GM21723 (cell line): ENCODE results near the gene RP9.

Source experiments
- ATAC-seq: cut with Tn5 transposase; IDR thresholded peaks from one replicate; pipeline ENCODE4 v1.9.1; 2021; ENCODE audit warnings: mild to moderate bottlenecking, moderate library complexity; ENCODE audit not compliant: unreplicated experiment

The RP9 gene

GRCh38 chr7:33109005-33109757, at the start of gene RP9:
Gene RP9 (minus strand): TSS chr7:33109404. CDS start chr7:33109372, 32 bp downstream.
- peak; percentile 87 for ATAC-seq

GRCh38 chr7:33157781-33158180, 48.6 kb upstream of the RP9 start:
- no peak for ATAC-seq

GRCh38 chr7:33157311-33157710, 48.1 kb upstream of the RP9 start:
- no peak for ATAC-seq

GRCh38 chr7:33156441-33156840, 47.2 kb upstream of the RP9 start:
- no peak for ATAC-seq

GRCh38 chr7:33155811-33156210, 46.6 kb upstream of the RP9 start:
- no peak for ATAC-seq

GRCh38 chr7:33152087-33152486, 42.9 kb upstream of the RP9 start:
- no peak for ATAC-seq

GRCh38 chr7:33145156-33145555, 36.0 kb upstream of the RP9 start:
- ATAC-seq = no peak

GRCh38 chr7:33143996-33144718, 35.0 kb upstream of the RP9 start:
- no peak for ATAC-seq

GRCh38 chr7:33142585-33142984, 33.4 kb upstream of the RP9 start:
- ATAC-seq = no peak

- ATAC-seq = no peak
These were observed 27.9 kb upstream of the RP9 start for GRCh38 chr7:33137103-33137502.

GRCh38 chr7:33130184-33130583, 21.0 kb upstream of the RP9 start:
- ATAC-seq = no peak

- ATAC-seq = no peak
These were observed 20.6 kb upstream of the RP9 start for GRCh38 chr7:33129806-33130153.

GRCh38 chr7:33128990-33129805, 20.0 kb upstream of the RP9 start, which contains the start of gene BBS9:
Gene BBS9 (plus strand): TSS chr7:33129564. CDS start chr7:33146253, 16,689 bp downstream.
- ATAC-seq = peak; percentile 100

GRCh38 chr7:33128631-33128989, 19.4 kb upstream of the RP9 start:
- ATAC-seq = no peak

- no peak for ATAC-seq
These were observed 17.9 kb upstream of the RP9 start for GRCh38 chr7:33127085-33127484.

- no peak for ATAC-seq
These were observed 9.2 kb upstream of the RP9 start for GRCh38 chr7:33118383-33118782.

- ATAC-seq = no peak
These were observed 5.8 kb upstream of the RP9 start for GRCh38 chr7:33114976-33115375.

- ATAC-seq = no peak
These were observed 2.4 kb upstream of the RP9 start for GRCh38 chr7:33111614-33112013.

GRCh38 chr7:33109758-33110238, 594 bp upstream of the RP9 start:
- no peak for ATAC-seq

GRCh38 chr7:33108554-33109004, 625 bp downstream of the RP9 start:
- peak; percentile 8 for ATAC-seq
